H1 (cell line): Measurements from ENCODE around the gene HACL1. TPM values are rescaled to one million over a fixed set of nuclear protein-coding genes. Genes with fewer than 3 reads are reported as not detected.

Experiments used
- CTCF ChIA-PET: fragments of 300-600 bp; sonication (Branson Sonifier 250); formaldehyde crosslinking; loops from one replicate; lab custom pipeline; 2021; ENCODE audit not compliant: partially characterized antibody; lab: Charles Lee
- POLR2A ChIA-PET: fragments of 300-600 bp; sonication (Branson Sonifier 250); formaldehyde crosslinking; loops from one replicate; lab custom pipeline; 2021; ENCODE audit warnings: inconsistent platforms; ENCODE audit not compliant: partially characterized antibody; lab: Charles Lee
- DNase-seq, 2 experiments: peaks; one replicate each; pipeline versions ENCODE4 v3.0.0 to v3.0.0-alpha.2; 2010 to 2022; ENCODE audit warnings: low spot score in 2 of 2, low read depth in 1 of 2, mixed read lengths in 1 of 2
- FAIRE-seq: peaks from 2 replicates; lab custom pipeline; 2011; peaks lifted over from hg19 to GRCh38; lab: Jason Lieb, UNC
- H2AFZ ChIP-seq: 2 replicates; pipeline ENCODE4 v1.8.1; 2012; ENCODE audit warnings: low read length, inconsistent platforms
- H2AK5ac ChIP-seq: 2 replicates; pipeline ENCODE4 v1.6.1; 2013; ENCODE audit warnings: low read depth, low read length
- H2BK120ac ChIP-seq: replicated peaks from 2 replicates; pipeline ENCODE3; 2013; ENCODE audit warnings: low read depth, low read length, inconsistent platforms
- H2BK12ac ChIP-seq: 2 replicates; pipeline ENCODE4 v1.6.1; 2013; ENCODE audit warnings: low read depth, low read length
- H2BK15ac ChIP-seq: 2 replicates; pipeline ENCODE4 v1.6.1; 2013; ENCODE audit warnings: low read length
- H2BK20ac ChIP-seq: 2 replicates; pipeline ENCODE4 v1.6.1; 2013; ENCODE audit warnings: low read length
- H2BK5ac ChIP-seq: 2 replicates; pipeline ENCODE4 v1.6.1; 2013; ENCODE audit warnings: low read depth, low read length
- H3K14ac ChIP-seq: 2 replicates; pipeline ENCODE4 v1.6.1; 2013; ENCODE audit warnings: inconsistent platforms; ENCODE audit not compliant: insufficient read length
- H3K18ac ChIP-seq: 2 replicates; pipeline ENCODE4 v1.6.1; 2013; ENCODE audit warnings: low read length; ENCODE audit errors: extremely low read depth
- H3K23ac ChIP-seq: 2 replicates; pipeline ENCODE4 v1.6.1; 2013; ENCODE audit warnings: inconsistent platforms; ENCODE audit not compliant: insufficient read length
- H3K23me2 ChIP-seq: 2 replicates; pipeline ENCODE4 v1.6.1; 2013; ENCODE audit warnings: low read depth, low read length
- H3K27ac ChIP-seq: 2 replicates; pipeline ENCODE4 v1.6.1; 2011; ENCODE audit warnings: low read depth, low read length, inconsistent platforms
- H3K27me3 ChIP-seq, 4 experiments: replicated peaks in 1 of 4; 1 replicate in 1 of 4; 2 replicates in 3 of 4; pipeline versions ENCODE4 v1.6.1 to v1.8.1; 2011 to 2013; ENCODE audit warnings: low read length in 3 of 4, mild to moderate bottlenecking in 3 of 4, inconsistent platforms in 2 of 4, mixed read lengths in 2 of 4, moderate library complexity in 1 of 4; ENCODE audit not compliant: control insufficient read depth in 3 of 4, insufficient read depth in 3 of 4; ENCODE audit errors: extremely low read depth in 1 of 4
- H3K36me3 ChIP-seq, 4 experiments: 2 replicates each; pipeline versions ENCODE4 v1.6.1 to v1.8.1; 2011 to 2013; ENCODE audit warnings: mild to moderate bottlenecking in 4 of 4, low read length in 3 of 4, moderate library complexity in 2 of 4, control low read depth in 1 of 4, inconsistent platforms in 1 of 4; ENCODE audit not compliant: insufficient read depth in 4 of 4, control insufficient read depth in 2 of 4
- H3K4ac ChIP-seq: replicated peaks from 2 replicates; pipeline ENCODE3; 2013; ENCODE audit warnings: low read length, low read depth, mixed read lengths, inconsistent platforms; ENCODE audit not compliant: insufficient read length
- H3K4me1 ChIP-seq, 4 experiments: replicated peaks in 1 of 4; 1 replicate in 1 of 4; 2 replicates in 3 of 4; pipeline versions ENCODE4 v1.6.1 to v1.8.1; 2011 to 2013; ENCODE audit warnings: low read length in 3 of 4, inconsistent platforms in 2 of 4, mixed read lengths in 1 of 4; ENCODE audit not compliant: insufficient read depth in 4 of 4, control insufficient read depth in 3 of 4
- H3K4me2 ChIP-seq, 2 experiments: 2 replicates each; pipeline versions ENCODE4 v1.6.1 to v1.8.1; 2011 to 2013; ENCODE audit warnings: low read depth in 2 of 2, low read length in 2 of 2, control low read depth in 1 of 2, inconsistent platforms in 1 of 2, mild to moderate bottlenecking in 1 of 2; ENCODE audit not compliant: insufficient read depth in 1 of 2
- H3K4me3 ChIP-seq, 4 experiments: fragments of 200-600, 300-600 bp in 1 of 4; sonication (generic), shearing (Covaris generic), sonication (Bioruptor Twin) in 1 of 4; 2 replicates each; pipeline versions ENCODE4 v1.5.1 to v1.8.1; 2011 to 2016; ENCODE audit warnings: low read length in 4 of 4, low read depth in 3 of 4, control low read depth in 2 of 4, inconsistent platforms in 2 of 4, mild to moderate bottlenecking in 2 of 4, mixed read lengths in 1 of 4, moderate library complexity in 1 of 4; ENCODE audit not compliant: insufficient read depth in 2 of 4; ENCODE audit errors: extremely low read depth in 1 of 4
- H3K56ac ChIP-seq: replicated peaks from 2 replicates; pipeline ENCODE3; 2013; ENCODE audit warnings: low read depth, mild to moderate bottlenecking, mixed read lengths, low read length, inconsistent platforms; ENCODE audit not compliant: insufficient read length
- H3K79me1 ChIP-seq: 2 replicates; pipeline ENCODE4 v1.6.1; 2013; ENCODE audit warnings: low read depth, low read length, control low read depth
- H3K79me2 ChIP-seq, 2 experiments: 2 replicates each; pipeline versions ENCODE4 v1.6.1 to v1.8.1; 2012 to 2013; ENCODE audit warnings: low read length in 2 of 2, mild to moderate bottlenecking in 2 of 2, inconsistent platforms in 1 of 2; ENCODE audit not compliant: insufficient read depth in 2 of 2, control insufficient read depth in 1 of 2
- H3K9ac ChIP-seq, 4 experiments: replicated peaks in 1 of 4; 1 replicate in 1 of 4; 2 replicates in 3 of 4; pipeline versions ENCODE4 v1.6.1 to v1.8.1; 2011 to 2013; ENCODE audit warnings: low read depth in 3 of 4, low read length in 3 of 4, control low read depth in 2 of 4, mild to moderate bottlenecking in 2 of 4, moderate library complexity in 2 of 4, inconsistent platforms in 1 of 4; ENCODE audit errors: extremely low read depth in 1 of 4
- H3K9me3 ChIP-seq, 2 experiments: 2 replicates each; pipeline versions ENCODE4 v1.6.1 to v1.8.1; 2012 to 2013; ENCODE audit warnings: mild to moderate bottlenecking in 2 of 2, moderate library complexity in 2 of 2, control low read depth in 1 of 2, inconsistent platforms in 1 of 2, low read depth in 1 of 2, low read length in 1 of 2, mixed read lengths in 1 of 2; ENCODE audit not compliant: insufficient read depth in 2 of 2
- H4K20me1 ChIP-seq, 2 experiments: replicated peaks in 1 of 2; 2 replicates each; pipeline versions ENCODE3 to v1.8.1; 2011 to 2013; ENCODE audit warnings: inconsistent platforms in 2 of 2, low read length in 2 of 2, mild to moderate bottlenecking in 1 of 2; ENCODE audit not compliant: insufficient read depth in 2 of 2, control insufficient read depth in 1 of 2
- H4K5ac ChIP-seq: 2 replicates; pipeline ENCODE4 v1.6.1; 2013; ENCODE audit warnings: low read length, low read depth, mixed read lengths, inconsistent platforms; ENCODE audit not compliant: insufficient read length
- H4K8ac ChIP-seq: 2 replicates; pipeline ENCODE4 v1.8.0; 2013; ENCODE audit warnings: mild to moderate bottlenecking, moderate library complexity, low read length, inconsistent platforms; ENCODE audit not compliant: insufficient read depth; ENCODE audit errors: extremely low read depth
- H4K91ac ChIP-seq: replicated peaks from 2 replicates; pipeline ENCODE3; 2013; ENCODE audit warnings: low read length, mixed read lengths, inconsistent platforms; ENCODE audit not compliant: insufficient read length
- ASH2L ChIP-seq: fragments of 200-600, 300-600 bp; sonication (generic); IDR thresholded peaks from one replicate; pipeline ENCODE4 v1.7.1; 2017; ENCODE audit warnings: low read length
- MAFK ChIP-seq: IDR thresholded peaks from 2 replicates; pipeline ENCODE4 v1.6.1; 2012; ENCODE audit warnings: low read depth, mild to moderate bottlenecking, improper control_type of control experiment, low read length
- POLR2AphosphoS5 ChIP-seq: IDR thresholded peaks from 2 replicates; pipeline ENCODE4 v1.6.1; 2011; ENCODE audit warnings: low read depth, low read length
- RAD21 ChIP-seq, 2 experiments: IDR thresholded peaks in 1 of 2; conservative IDR thresholded peaks in 1 of 2; 2 replicates each; pipeline ENCODE4 v1.6.1; 2011; ENCODE audit warnings: low read depth in 2 of 2, low read length in 2 of 2, improper control_type of control experiment in 1 of 2, inconsistent platforms in 1 of 2, mild to moderate bottlenecking in 1 of 2, moderate library complexity in 1 of 2
- polyA plus RNA-seq, 7 experiments: library from polyadenylated mRNA; depleted of rRNA in 3 of 7; stranded (reverse) in 5 of 7; unstranded in 2 of 7; fragments of >200 nt in 5 of 7; fragments of 200-250 nt in 2 of 7; gene quantifications; 1 replicate in 5 of 7; 2 replicates in 1 of 7; 4 replicates in 1 of 7; pipeline versions ENCODE4 v1.2.1 to v1.2.3, GENCODE V29; 2011 to 2013; ENCODE audit warnings: missing spikeins in 2 of 7, mixed read lengths in 2 of 7
- total RNA-seq: library from RNA; stranded (reverse); fragmentation: NEBNext Ultra II Directional; extraction: Animal tissue kit (Norgen Biotek cat#: 25700); gene quantifications from 2 replicates; pipeline ENCODE4 v1.2.1, GENCODE V29; 2021

HACL1 gene
- total and polyA plus RNA-seq, 2 of the 8 experiments (the other 6 are each of a cell fraction or from before 2014, with no cell fraction given), result 38.2 to 46.0 TPM

GRCh38 chr3:15628967-15629366 is 27.6 kb upstream of the HACL1 start:
- Histone ChIP-seq H2BK120ac (no peak overlapping the region), H3K4me2 (no peak overlapping the region), H3K79me1 (no peaks in the 10 kb centered on the region), H3K56ac (no peak overlapping the region), H3K23ac (no peak overlapping the region), H3K4me1 (peaks cover 13 to 29% (median 21%) of the 10 kb centered on the region in 4 experiments), H4K91ac (no peak overlapping the region), H2BK12ac (no peak overlapping the region), H3K36me3 (no peaks in the 10 kb centered on the region), H3K23me2 (no peaks in the 10 kb centered on the region), H3K18ac (no peak overlapping the region), H3K27ac (no peak overlapping the region), H2BK20ac (no peak overlapping the region), H2AFZ (no peak overlapping the region), H2AK5ac (no peak overlapping the region), H4K5ac (no peak overlapping the region), H2BK5ac (no peak overlapping the region), H3K79me2 (no peaks in the 10 kb centered on the region), H3K27me3 (no peaks in the 10 kb centered on the region), H3K4ac (no peak overlapping the region), H3K4me3 (no peak overlapping the region), H2BK15ac (no peak overlapping the region), H3K9ac (no peak overlapping the region), H3K14ac (no peak overlapping the region), H4K20me1 (no peaks in the 10 kb centered on the region), H4K8ac (no peak overlapping the region), H3K9me3 (no peaks in the 10 kb centered on the region)
- TF ChIP-seq ASH2L, result no peak
- no peak for TF ChIP-seq POLR2AphosphoS5
- no peak for TF ChIP-seq MAFK
- no peak for TF ChIP-seq RAD21 (IDR thresholded peaks at IDR 0.05 in 1 of 2, conservative IDR thresholded peaks at IDR 0.05 in 1 of 2; ENCODE audit: low read depth in 2 of 2, low read length in 2 of 2)
- DNase-seq (no peak), FAIRE-seq (no peak)
- POLR2A ChIA-PET, result interaction anchor here (0.6 to 3.2 kb wide), 2 partner anchors 28 to 222 kb away, joined by 3 to 8 read pairs; partner anchors contain the start of genes BTD and HACL1
- CTCF ChIA-PET, result interaction anchor here (1.3 to 2.5 kb wide), 3 partner anchors 173 to 253 kb away, joined by 4 to 16 read pairs (median 5); no protein-coding TSS in a partner anchor
